Myocyte (in vitro differentiated cells): ENCODE results near the gene UTF1. TPM values are rescaled to one million over a fixed set of nuclear protein-coding genes. Genes with fewer than 3 reads are reported as not detected.
A peak's percentile ranks its signal among the peaks of the same experiment; 100 is the strongest.
"Not testable (repeated sequence)": the region's sequence is repeated elsewhere in the genome, so short reads cannot be mapped to it uniquely, and the experiment has no call there.

Experiments
- DNase-seq: peaks from one replicate; pipeline ENCODE4 v3.0.0-alpha.2; 2012; ENCODE audit warnings: low read depth
- total RNA-seq: library from RNA; depleted of rRNA; stranded (reverse); fragments of >200 nt; gene quantifications from 2 replicates; pipeline ENCODE4 v1.2.3, GENCODE V29; 2014

UTF1 gene
- total RNA-seq, 1 donor from 2014 or later: not detected

GRCh38 chr10:133209117-133209516, 20.9 kb upstream of the UTF1 start:
- no peak for DNase-seq

- DNase-seq: no peak
Measured at GRCh38 chr10:133209641-133210040, 20.4 kb upstream of the UTF1 start.

GRCh38 chr10:133210398-133211140, 19.4 kb upstream of the UTF1 start:
- DNase-seq: no peak

GRCh38 chr10:133211141-133211830, 18.7 kb upstream of the UTF1 start:
- no peak for DNase-seq

GRCh38 chr10:133211959-133212852, 17.8 kb upstream of the UTF1 start:
- no peak for DNase-seq

- no peak for DNase-seq
Measured at GRCh38 chr10:133212853-133213494, 17.0 kb upstream of the UTF1 start.

GRCh38 chr10:133213641-133214467, 16.2 kb upstream of the UTF1 start:
- no peak for DNase-seq

GRCh38 chr10:133214468-133215410, 15.3 kb upstream of the UTF1 start:
- DNase-seq: no peak

- DNase-seq: no peak
Measured at GRCh38 chr10:133215586-133215985, 14.4 kb upstream of the UTF1 start.

GRCh38 chr10:133216776-133217175, 13.2 kb upstream of the UTF1 start:
- DNase-seq: no peak

- no peak for DNase-seq
Measured at GRCh38 chr10:133217800-133218589, 12.0 kb upstream of the UTF1 start.

GRCh38 chr10:133218891-133219290, 11.1 kb upstream of the UTF1 start:
- DNase-seq: no peak

GRCh38 chr10:133219782-133220181, 10.2 kb upstream of the UTF1 start:
- DNase-seq: no peak

- DNase-seq: no peak
Measured at GRCh38 chr10:133221331-133221730, 8.7 kb upstream of the UTF1 start.

- not testable (repeated sequence) for DNase-seq
Measured at GRCh38 chr10:133221756-133222155, 8.3 kb upstream of the UTF1 start.

- DNase-seq: no peak
Measured at GRCh38 chr10:133224076-133224475, 5.9 kb upstream of the UTF1 start.

- no peak for DNase-seq
Measured at GRCh38 chr10:133224756-133225372, 5.2 kb upstream of the UTF1 start.

- peak; percentile 18 for DNase-seq
Measured at GRCh38 chr10:133225707-133226191, 4.3 kb upstream of the UTF1 start.
